Fibroblast of lung (primary cell): ENCODE data around the gene KMT2E.

Experiments
- EZH2 ChIP-seq: IDR thresholded peaks from 2 replicates; pipeline ENCODE4 v1.5.1; 2012; ENCODE audit warnings: low read length, control low read depth, mild to moderate bottlenecking; ENCODE audit errors: missing control alignments
- TF ChIP-seq, protein P1 (sequence below), 2 donors: IDR thresholded peaks in 1 of 2; conservative IDR thresholded peaks in 1 of 2; 1 replicate in 1 of 2; 2 replicates in 1 of 2; pipeline ENCODE4 v1.5.1; 2011 to 2012; ENCODE audit warnings: low read length in 2 of 2, control low read depth in 1 of 2, inconsistent platforms in 1 of 2, low read depth in 1 of 2, mild to moderate bottlenecking in 1 of 2

DNA sequence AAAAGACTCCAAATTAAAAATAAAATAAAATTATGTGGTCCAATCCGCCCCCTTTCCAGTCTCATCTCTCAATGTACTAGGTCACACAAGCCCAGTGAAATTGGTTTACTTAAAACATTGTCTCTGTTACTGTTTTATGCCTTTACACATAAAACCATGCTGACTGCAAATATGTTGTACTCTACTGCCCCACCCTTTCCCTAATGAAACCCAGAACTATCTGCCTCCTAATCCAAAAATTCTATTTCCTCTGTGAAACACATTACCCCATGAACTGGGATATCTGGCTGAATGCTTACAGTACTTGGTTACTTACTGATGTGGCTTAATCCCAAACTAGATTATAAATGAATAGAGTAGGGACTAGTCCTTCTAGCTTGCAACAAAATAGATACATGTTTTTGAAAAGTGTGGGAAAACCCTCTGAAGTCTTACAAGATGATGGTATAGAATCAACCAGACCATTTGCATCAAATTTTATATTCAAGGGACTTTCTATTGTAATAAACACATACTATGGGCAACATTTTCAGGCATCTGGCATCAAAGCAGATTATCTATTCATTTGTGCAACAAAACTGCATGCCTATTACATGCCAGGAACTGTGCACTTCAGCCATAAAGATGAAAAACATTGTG, 10.0 kb upstream of the KMT2E start:
- TF ChIP-seq, protein P1, sequence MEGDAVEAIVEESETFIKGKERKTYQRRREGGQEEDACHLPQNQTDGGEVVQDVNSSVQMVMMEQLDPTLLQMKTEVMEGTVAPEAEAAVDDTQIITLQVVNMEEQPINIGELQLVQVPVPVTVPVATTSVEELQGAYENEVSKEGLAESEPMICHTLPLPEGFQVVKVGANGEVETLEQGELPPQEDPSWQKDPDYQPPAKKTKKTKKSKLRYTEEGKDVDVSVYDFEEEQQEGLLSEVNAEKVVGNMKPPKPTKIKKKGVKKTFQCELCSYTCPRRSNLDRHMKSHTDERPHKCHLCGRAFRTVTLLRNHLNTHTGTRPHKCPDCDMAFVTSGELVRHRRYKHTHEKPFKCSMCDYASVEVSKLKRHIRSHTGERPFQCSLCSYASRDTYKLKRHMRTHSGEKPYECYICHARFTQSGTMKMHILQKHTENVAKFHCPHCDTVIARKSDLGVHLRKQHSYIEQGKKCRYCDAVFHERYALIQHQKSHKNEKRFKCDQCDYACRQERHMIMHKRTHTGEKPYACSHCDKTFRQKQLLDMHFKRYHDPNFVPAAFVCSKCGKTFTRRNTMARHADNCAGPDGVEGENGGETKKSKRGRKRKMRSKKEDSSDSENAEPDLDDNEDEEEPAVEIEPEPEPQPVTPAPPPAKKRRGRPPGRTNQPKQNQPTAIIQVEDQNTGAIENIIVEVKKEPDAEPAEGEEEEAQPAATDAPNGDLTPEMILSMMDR (conservative IDR thresholded peaks at IDR 0.05 in 1 of 2, IDR thresholded peaks at IDR 0.05 in 1 of 2; ENCODE audit: low read depth in 1 of 2, low read length in 2 of 2) = no peak
- no peak for TF ChIP-seq EZH2
